ENCODE results near the gene NQO1.

NQO1 gene

DNA sequence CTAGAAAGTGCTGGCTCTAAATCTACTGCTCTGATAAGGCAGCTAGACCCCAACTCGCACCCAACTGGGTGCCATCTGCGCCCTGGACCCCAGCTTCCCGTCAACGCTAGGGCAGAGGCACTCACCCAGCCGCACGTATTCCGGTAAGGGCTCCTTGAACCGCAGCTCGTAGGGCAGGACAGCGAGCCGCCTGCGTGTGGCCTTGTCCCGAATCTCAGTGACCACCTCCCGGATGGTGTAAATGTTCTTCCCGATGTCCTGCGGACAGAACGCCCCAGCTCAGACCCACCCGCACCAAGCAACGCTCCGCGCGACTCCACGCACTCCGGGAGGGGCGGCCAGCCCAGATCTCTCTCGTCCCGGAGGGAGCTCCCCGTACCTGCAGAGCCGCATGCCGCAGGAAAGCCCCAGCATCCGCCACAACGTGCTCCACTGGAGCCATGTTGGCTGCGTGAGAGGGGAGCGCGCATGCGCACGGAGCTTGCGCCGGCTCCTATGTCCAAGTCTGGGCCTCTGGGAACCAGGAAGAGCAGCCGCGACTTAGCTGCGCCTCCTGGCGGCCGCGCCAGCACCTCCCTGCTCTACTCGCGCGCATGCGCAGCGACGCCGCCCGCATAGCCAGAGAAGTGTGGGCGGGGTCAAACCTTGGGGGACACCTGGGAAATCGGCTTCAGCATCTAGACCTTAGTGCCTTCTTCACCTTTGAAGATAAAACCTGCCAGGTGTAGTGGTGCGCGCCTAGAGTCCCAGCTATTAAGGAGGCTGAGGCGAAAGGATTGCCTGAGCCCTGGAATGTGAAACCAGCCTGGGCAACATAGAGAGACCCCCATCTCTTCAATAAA, 28.3 kb upstream of the NQO1 start, which contains the start of gene NOB1:
TSS of gene NOB1 (minus strand) at position 458 of the 842 bp plus-strand sequence. CDS start at position 442, 16 bp downstream.
- peak within 1 kb of the TSS; percentile 36 for H3K27ac ChIP-seq (ENCODE audit: low read depth, low read length)
- no peaks in the 10 kb centered on the region for H3F3A ChIP-seq (ENCODE audit: insufficient read depth)
- H4K20me1 ChIP-seq (ENCODE audit: low read depth, low read length) = no peaks in the 10 kb centered on the region
- H3K9me2 ChIP-seq (replicated peaks; ENCODE audit: insufficient read depth, low read length) = no peaks in the 10 kb centered on the region
- TF ChIP-seq, protein P1, sequence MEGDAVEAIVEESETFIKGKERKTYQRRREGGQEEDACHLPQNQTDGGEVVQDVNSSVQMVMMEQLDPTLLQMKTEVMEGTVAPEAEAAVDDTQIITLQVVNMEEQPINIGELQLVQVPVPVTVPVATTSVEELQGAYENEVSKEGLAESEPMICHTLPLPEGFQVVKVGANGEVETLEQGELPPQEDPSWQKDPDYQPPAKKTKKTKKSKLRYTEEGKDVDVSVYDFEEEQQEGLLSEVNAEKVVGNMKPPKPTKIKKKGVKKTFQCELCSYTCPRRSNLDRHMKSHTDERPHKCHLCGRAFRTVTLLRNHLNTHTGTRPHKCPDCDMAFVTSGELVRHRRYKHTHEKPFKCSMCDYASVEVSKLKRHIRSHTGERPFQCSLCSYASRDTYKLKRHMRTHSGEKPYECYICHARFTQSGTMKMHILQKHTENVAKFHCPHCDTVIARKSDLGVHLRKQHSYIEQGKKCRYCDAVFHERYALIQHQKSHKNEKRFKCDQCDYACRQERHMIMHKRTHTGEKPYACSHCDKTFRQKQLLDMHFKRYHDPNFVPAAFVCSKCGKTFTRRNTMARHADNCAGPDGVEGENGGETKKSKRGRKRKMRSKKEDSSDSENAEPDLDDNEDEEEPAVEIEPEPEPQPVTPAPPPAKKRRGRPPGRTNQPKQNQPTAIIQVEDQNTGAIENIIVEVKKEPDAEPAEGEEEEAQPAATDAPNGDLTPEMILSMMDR (IDR thresholded peaks at IDR 0.05; ENCODE audit: insufficient read depth, low read length, poor library complexity, severe bottlenecking) = peak; percentile 93
- no peak for TF ChIP-seq EZH2phosphoT487 (conservative IDR thresholded peaks at IDR 0.05; ENCODE audit: low read length)
- peak within 1 kb of the TSS; percentile 70 for H3K4me3 ChIP-seq (ENCODE audit: insufficient read depth, low read length, poor library complexity, severe bottlenecking)
- no peaks in the 10 kb centered on the region for H3K27me3 ChIP-seq (ENCODE audit: low read length)
- peak within 1 kb of the TSS; percentile 74 for H3K4me2 ChIP-seq (ENCODE audit: low read depth, low read length, poor library complexity, severe bottlenecking)
- peak within 1 kb of the TSS; percentile 94 for H3K9ac ChIP-seq (ENCODE audit: low read length)
- peaks cover 12% of the 10 kb centered on the region; the same call in 1 of the 2 replicates for H3K36me3 ChIP-seq (ENCODE audit: low read length)
- peak within 1 kb of the TSS; percentile 85 for H2AFZ ChIP-seq (ENCODE audit: low read depth, low read length, severe bottlenecking)
- peaks cover 41% of the 10 kb centered on the region for H3K79me2 ChIP-seq (ENCODE audit: insufficient read depth, low read length)
- H3K9me3 ChIP-seq (ENCODE audit: insufficient read depth, low read length) = no peaks in the 10 kb centered on the region

DNA sequence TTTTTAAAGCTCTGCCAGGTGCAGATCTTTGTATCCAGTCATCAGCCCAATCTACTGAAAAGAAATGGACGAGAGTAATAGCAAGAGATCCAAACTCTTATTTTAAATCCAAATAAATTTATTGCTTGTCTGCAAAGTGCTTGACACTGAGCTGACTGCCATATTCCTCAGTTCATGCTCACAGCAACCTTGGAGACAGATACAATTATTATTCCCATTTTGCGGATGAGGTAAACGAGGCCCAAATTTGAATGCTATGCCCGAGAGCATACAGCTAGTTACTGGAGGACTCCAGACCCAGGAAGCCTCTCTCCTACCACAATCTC, 27.7 kb upstream of the NQO1 start:
- no peaks in the 10 kb centered on the region for H3K27me3 ChIP-seq (ENCODE audit: low read length)
- H3K79me2 ChIP-seq (ENCODE audit: insufficient read depth, low read length) = peaks cover 41% of the 10 kb centered on the region
- no peaks in the 10 kb centered on the region for H3K9me3 ChIP-seq (ENCODE audit: insufficient read depth, low read length)
- TF ChIP-seq, protein P1 (IDR thresholded peaks at IDR 0.05; ENCODE audit: insufficient read depth, low read length, poor library complexity, severe bottlenecking) = no peak
- TF ChIP-seq EZH2phosphoT487 (conservative IDR thresholded peaks at IDR 0.05; ENCODE audit: low read length) = no peak
- H3K4me2 ChIP-seq (ENCODE audit: low read depth, low read length, poor library complexity, severe bottlenecking) = peak overlapping the region; percentile 74
- peaks cover 16% of the 10 kb centered on the region for H3K36me3 ChIP-seq (ENCODE audit: low read length)
- peak overlapping the region; percentile 78 for H2AFZ ChIP-seq (ENCODE audit: low read depth, low read length, severe bottlenecking)
- no peaks in the 10 kb centered on the region for H3K9me2 ChIP-seq (replicated peaks; ENCODE audit: insufficient read depth, low read length)
- H4K20me1 ChIP-seq (ENCODE audit: low read depth, low read length) = no peaks in the 10 kb centered on the region
- H3K27ac ChIP-seq (ENCODE audit: low read depth, low read length) = peak overlapping the region; percentile 36; the same call in 1 of the 2 replicates
- H3K9ac ChIP-seq (ENCODE audit: low read length) = peak overlapping the region; percentile 94
- no peaks in the 10 kb centered on the region for H3F3A ChIP-seq (ENCODE audit: insufficient read depth)
- peak overlapping the region; percentile 70 for H3K4me3 ChIP-seq (ENCODE audit: insufficient read depth, low read length, poor library complexity, severe bottlenecking)

DNA sequence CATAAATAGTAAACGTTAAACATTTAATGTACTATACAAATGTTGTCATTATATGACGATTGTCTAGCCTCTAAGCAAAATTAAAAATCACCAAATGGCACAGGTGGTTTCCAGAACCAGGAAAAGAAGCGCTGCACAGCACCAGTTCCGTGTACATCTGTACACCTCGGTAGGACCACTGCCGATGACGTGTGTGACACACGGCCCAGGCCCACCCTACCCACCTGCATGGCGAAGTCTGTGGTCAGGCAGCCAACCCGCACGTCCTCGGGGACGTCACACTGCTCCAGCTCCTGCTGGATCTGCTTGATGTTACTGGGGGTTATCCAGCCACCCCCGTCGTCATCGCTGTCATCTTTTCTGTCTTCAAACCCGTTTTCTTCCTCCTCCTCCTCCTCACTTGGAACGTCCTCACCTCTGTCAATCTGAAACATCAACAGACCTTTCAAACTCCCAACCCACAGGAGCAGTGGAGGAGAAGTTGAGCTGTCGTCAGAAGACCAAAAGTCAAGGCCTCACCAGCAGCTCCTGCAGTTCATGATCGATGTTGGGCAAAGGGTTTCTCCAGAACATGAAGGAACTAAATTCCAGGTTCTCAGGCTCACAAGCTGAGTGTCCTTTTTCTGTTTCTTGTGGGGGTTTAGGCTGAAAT, 22.5 kb upstream of the NQO1 start:
- no peak overlapping the region for H3K4me3 ChIP-seq (ENCODE audit: insufficient read depth, low read length, poor library complexity, severe bottlenecking)
- no peaks in the 10 kb centered on the region for H3K27me3 ChIP-seq (ENCODE audit: low read length)
- no peak overlapping the region for H2AFZ ChIP-seq (ENCODE audit: low read depth, low read length, severe bottlenecking)
- H3K9me2 ChIP-seq (replicated peaks; ENCODE audit: insufficient read depth, low read length) = no peaks in the 10 kb centered on the region
- peaks cover 35% of the 10 kb centered on the region for H3K79me2 ChIP-seq (ENCODE audit: insufficient read depth, low read length)
- H3K36me3 ChIP-seq (ENCODE audit: low read length) = peaks cover 20% of the 10 kb centered on the region
- no peaks in the 10 kb centered on the region for H4K20me1 ChIP-seq (ENCODE audit: low read depth, low read length)
- H3K27ac ChIP-seq (ENCODE audit: low read depth, low read length) = no peak overlapping the region
- H3K9me3 ChIP-seq (ENCODE audit: insufficient read depth, low read length) = no peaks in the 10 kb centered on the region
- no peak overlapping the region for H3K9ac ChIP-seq (ENCODE audit: low read length)
- H3K4me2 ChIP-seq (ENCODE audit: low read depth, low read length, poor library complexity, severe bottlenecking) = no peak overlapping the region
- H3F3A ChIP-seq (ENCODE audit: insufficient read depth) = no peaks in the 10 kb centered on the region
- TF ChIP-seq, protein P1 (IDR thresholded peaks at IDR 0.05; ENCODE audit: insufficient read depth, low read length, poor library complexity, severe bottlenecking) = no peak
- TF ChIP-seq EZH2phosphoT487 (conservative IDR thresholded peaks at IDR 0.05; ENCODE audit: low read length) = no peak
